ENCODE measurements around the gene TTBK2. TPM values are rescaled to one million over a fixed set of nuclear protein-coding genes. Genes with fewer than 3 reads are reported as not detected.

TTBK2 gene
- total RNA-seq (2021): 18.6 to 21.9 TPM (median 21.5 TPM) in 3 replicates
- Bru-seq, nascent RNA: percentile 66 among the genes with signal in this experiment
- long read RNA-seq, experiment 1, partial matches to known transcripts: 3 of 27 reads
- long read RNA-seq, experiment 1, other reads (novel, unspliced or antisense): 24 of 27 reads
- long read RNA-seq, experiment 2, partial matches to known transcripts: 1 of 12 reads
- long read RNA-seq, experiment 2, other reads (novel, unspliced or antisense): 11 of 12 reads
- long read RNA-seq, experiment 3: 0 reads

GRCh38 chr15:42920519-42921341 lies at the start of gene TTBK2:
TSS of gene TTBK2 (minus strand) at chr15:42920778. CDS start at chr15:42878617, 42,161 bp downstream.
- ChIA-PET POLR2A (interaction anchor here (0.5 kb wide), 2 partner anchors 18 to 195 kb away, joined by 3 to 4 read pairs; no protein-coding TSS in a partner anchor), CTCF (interaction anchor here (2.2 kb wide), 1 partner anchor 120 kb away, joined by 7 read pairs; no protein-coding TSS in a partner anchor)
- ATAC-seq (peak; percentile 98), DNase-seq (ENCODE audit: low spot score) (peak; percentile 98)
- Mint-ChIP-seq H3K4me3 (peak within 1 kb of the TSS; percentile 98), H3K36me3 (no peaks in the 10 kb centered on the region), H3K9me3 (peaks cover 4% of the 10 kb centered on the region; the same call in 1 of the 2 replicates), H3K27me3 (ENCODE audit: low read depth) (peaks cover 15% of the 10 kb centered on the region), H3K4me1 (peaks cover 14% of the 10 kb centered on the region), H3K27ac (peak within 1 kb of the TSS; percentile 93)
- TF ChIP-seq, protein P1, sequence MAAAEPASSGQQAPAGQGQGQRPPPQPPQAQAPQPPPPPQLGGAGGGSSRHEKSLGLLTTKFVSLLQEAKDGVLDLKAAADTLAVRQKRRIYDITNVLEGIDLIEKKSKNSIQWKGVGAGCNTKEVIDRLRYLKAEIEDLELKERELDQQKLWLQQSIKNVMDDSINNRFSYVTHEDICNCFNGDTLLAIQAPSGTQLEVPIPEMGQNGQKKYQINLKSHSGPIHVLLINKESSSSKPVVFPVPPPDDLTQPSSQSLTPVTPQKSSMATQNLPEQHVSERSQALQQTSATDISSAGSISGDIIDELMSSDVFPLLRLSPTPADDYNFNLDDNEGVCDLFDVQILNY (CRISPR knock-in tag; IDR thresholded peaks at IDR 0.05): peak; percentile 24; the same call in 1 of the 2 replicates
- TF ChIP-seq, protein P2, sequence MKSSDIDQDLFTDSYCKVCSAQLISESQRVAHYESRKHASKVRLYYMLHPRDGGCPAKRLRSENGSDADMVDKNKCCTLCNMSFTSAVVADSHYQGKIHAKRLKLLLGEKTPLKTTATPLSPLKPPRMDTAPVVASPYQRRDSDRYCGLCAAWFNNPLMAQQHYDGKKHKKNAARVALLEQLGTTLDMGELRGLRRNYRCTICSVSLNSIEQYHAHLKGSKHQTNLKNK (CRISPR knock-in tag; IDR thresholded peaks at IDR 0.05): no peak
- TF ChIP-seq, protein P3, sequence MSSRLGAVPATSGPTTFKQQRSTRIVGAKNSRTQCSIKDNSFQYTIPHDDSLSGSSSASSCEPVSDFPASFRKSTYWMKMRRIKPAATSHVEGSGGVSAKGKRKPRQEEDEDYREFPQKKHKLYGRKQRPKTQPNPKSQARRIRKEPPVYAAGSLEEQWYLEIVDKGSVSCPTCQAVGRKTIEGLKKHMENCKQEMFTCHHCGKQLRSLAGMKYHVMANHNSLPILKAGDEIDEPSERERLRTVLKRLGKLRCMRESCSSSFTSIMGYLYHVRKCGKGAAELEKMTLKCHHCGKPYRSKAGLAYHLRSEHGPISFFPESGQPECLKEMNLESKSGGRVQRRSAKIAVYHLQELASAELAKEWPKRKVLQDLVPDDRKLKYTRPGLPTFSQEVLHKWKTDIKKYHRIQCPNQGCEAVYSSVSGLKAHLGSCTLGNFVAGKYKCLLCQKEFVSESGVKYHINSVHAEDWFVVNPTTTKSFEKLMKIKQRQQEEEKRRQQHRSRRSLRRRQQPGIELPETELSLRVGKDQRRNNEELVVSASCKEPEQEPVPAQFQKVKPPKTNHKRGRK (CRISPR knock-in tag; IDR thresholded peaks at IDR 0.05; ENCODE audit: borderline replicate concordance): no peak
- no peak for TF ChIP-seq CREM (CRISPR knock-in tag; IDR thresholded peaks at IDR 0.05)
- TF ChIP-seq NFYB (CRISPR knock-in tag; conservative IDR thresholded peaks at IDR 0.05; ENCODE audit: low read depth): peak; percentile 100
- no peak for TF ChIP-seq NFE2L1 (CRISPR knock-in tag; IDR thresholded peaks at IDR 0.05)
- no peak for TF ChIP-seq ZNF396 (CRISPR knock-in tag; IDR thresholded peaks at IDR 0.05; ENCODE audit: borderline replicate concordance)
- no peak for TF ChIP-seq ETV6 (CRISPR knock-in tag; IDR thresholded peaks at IDR 0.05)
- TF ChIP-seq, protein P4, sequence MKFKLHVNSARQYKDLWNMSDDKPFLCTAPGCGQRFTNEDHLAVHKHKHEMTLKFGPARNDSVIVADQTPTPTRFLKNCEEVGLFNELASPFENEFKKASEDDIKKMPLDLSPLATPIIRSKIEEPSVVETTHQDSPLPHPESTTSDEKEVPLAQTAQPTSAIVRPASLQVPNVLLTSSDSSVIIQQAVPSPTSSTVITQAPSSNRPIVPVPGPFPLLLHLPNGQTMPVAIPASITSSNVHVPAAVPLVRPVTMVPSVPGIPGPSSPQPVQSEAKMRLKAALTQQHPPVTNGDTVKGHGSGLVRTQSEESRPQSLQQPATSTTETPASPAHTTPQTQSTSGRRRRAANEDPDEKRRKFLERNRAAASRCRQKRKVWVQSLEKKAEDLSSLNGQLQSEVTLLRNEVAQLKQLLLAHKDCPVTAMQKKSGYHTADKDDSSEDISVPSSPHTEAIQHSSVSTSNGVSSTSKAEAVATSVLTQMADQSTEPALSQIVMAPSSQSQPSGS (CRISPR knock-in tag; IDR thresholded peaks at IDR 0.05; ENCODE audit: borderline replicate concordance, low read depth): no peak
- peak; percentile 100 for TF ChIP-seq SP1 (CRISPR knock-in tag; conservative IDR thresholded peaks at IDR 0.05)
- TF ChIP-seq, protein P5, sequence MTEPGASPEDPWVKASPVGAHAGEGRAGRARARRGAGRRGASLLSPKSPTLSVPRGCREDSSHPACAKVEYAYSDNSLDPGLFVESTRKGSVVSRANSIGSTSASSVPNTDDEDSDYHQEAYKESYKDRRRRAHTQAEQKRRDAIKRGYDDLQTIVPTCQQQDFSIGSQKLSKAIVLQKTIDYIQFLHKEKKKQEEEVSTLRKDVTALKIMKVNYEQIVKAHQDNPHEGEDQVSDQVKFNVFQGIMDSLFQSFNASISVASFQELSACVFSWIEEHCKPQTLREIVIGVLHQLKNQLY (CRISPR knock-in tag; IDR thresholded peaks at IDR 0.05): 0 out of 2 replicates have a peak, but pooled peaks have one; percentile 30

- no peak for ATAC-seq
- POLR2A ChIA-PET: no interaction called here
- H3K27me3 Mint-ChIP-seq (ENCODE audit: low read depth): no peaks in the 10 kb centered on the region
- H3K4me3 Mint-ChIP-seq: no peak overlapping the region
- no peaks in the 10 kb centered on the region for H3K4me1 Mint-ChIP-seq
- H3K27ac Mint-ChIP-seq: 0 out of 2 replicates have a peak overlapping the region, but pooled peaks have one; percentile 19
- peaks cover 30% of the 10 kb centered on the region for H3K36me3 Mint-ChIP-seq
- 0 out of 2 replicates have a peak, but pooled peaks cover 3% of the 10 kb centered on the region for H3K9me3 Mint-ChIP-seq
- CTCF ChIA-PET: interaction anchor here (0.7 kb wide), 1 partner anchor 520 kb away, joined by 3 read pairs; no protein-coding TSS in a partner anchor
- DNase-seq (ENCODE audit: low spot score): no peak
- TF ChIP-seq PREB (CRISPR knock-in tag; IDR thresholded peaks at IDR 0.05; ENCODE audit: borderline replicate concordance): no peak
- no peak for TF ChIP-seq HMGA2 (CRISPR knock-in tag; IDR thresholded peaks at IDR 0.05)
- TF ChIP-seq TEAD4 (CRISPR knock-in tag; IDR thresholded peaks at IDR 0.05): no peak
- no peak for TF ChIP-seq TCF7 (CRISPR knock-in tag; IDR thresholded peaks at IDR 0.05; ENCODE audit: low read depth)
- TF ChIP-seq GABPB1 (CRISPR knock-in tag; IDR thresholded peaks at IDR 0.05): no peak
- TF ChIP-seq NR1H2 (CRISPR knock-in tag; IDR thresholded peaks at IDR 0.05): no peak
- TF ChIP-seq E2F4 (CRISPR knock-in tag; IDR thresholded peaks at IDR 0.05; ENCODE audit: borderline replicate concordance, low read depth): no peak
- no peak for TF ChIP-seq E2F1 (CRISPR knock-in tag; IDR thresholded peaks at IDR 0.05)
- TF ChIP-seq IRF2 (CRISPR knock-in tag; IDR thresholded peaks at IDR 0.05; ENCODE audit: borderline replicate concordance, low read depth): no peak
These were observed 43.9 kb upstream of the TTBK2 start for GRCh38 chr15:42964476-42964875.

Measured in WTC11 (cell line).